Ishikawa (cell line): ENCODE data around the gene SVIP.

Experiments
- CEBPB ChIP-seq: IDR thresholded peaks from 2 replicates; pipeline ENCODE4 v1.6.1; 2012
- EP300 ChIP-seq: IDR thresholded peaks from 2 replicates; pipeline ENCODE4 v1.6.1; 2012; ENCODE audit warnings: borderline replicate concordance
- RAD21 ChIP-seq: IDR thresholded peaks from 2 replicates; pipeline ENCODE4 v1.6.1; 2012; ENCODE audit warnings: low read depth
- TCF12 ChIP-seq: IDR thresholded peaks from 2 replicates; pipeline ENCODE4 v1.6.1; 2012; ENCODE audit warnings: low read depth
- TF ChIP-seq, protein P1 (sequence below): IDR thresholded peaks from 2 replicates; pipeline ENCODE4 v1.6.1; 2012

GRCh38 chr11:22798901-22799300 lies 30.7 kb downstream of the SVIP start:
- TF ChIP-seq, protein P1, sequence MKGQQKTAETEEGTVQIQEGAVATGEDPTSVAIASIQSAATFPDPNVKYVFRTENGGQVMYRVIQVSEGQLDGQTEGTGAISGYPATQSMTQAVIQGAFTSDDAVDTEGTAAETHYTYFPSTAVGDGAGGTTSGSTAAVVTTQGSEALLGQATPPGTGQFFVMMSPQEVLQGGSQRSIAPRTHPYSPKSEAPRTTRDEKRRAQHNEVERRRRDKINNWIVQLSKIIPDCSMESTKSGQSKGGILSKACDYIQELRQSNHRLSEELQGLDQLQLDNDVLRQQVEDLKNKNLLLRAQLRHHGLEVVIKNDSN = no peak
- TF ChIP-seq RAD21 (no peak), TCF12 (no peak), CEBPB (no peak), EP300 (no peak)
